ENCODE data around the gene PMVK.

Gene PMVK

DNA sequence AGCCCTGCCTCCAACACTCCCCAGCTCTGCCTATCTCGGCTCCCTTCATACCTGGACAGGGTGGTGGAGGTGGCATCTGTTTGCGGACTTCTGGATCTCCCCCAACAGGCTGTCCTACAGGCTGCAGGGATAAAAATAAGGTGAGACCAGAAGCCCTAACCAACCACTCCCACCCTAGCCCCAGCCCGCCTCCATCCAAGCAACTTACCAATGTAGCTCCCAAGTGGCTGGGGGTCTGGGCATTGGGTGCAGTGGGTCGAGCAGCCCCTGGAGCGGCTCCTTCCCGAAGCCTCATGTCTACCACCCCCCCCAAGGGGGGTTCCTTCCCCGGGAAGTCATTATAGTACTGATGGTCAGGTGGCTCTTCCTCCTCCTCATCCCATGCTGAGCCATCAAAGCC lies 29.6 kb upstream of the PMVK start:
- no peak for DNase-seq (ENCODE audit: low read depth)

- no peak for DNase-seq (ENCODE audit: low read depth)
Measured at GRCh38 chr1:154964359-154964758, 27.8 kb upstream of the PMVK start.

GRCh38 chr1:154963643-154964042 lies 27.1 kb upstream of the PMVK start:
- no peak for DNase-seq (ENCODE audit: low read depth)

GRCh38 chr1:154962795-154963330 lies 26.3 kb upstream of the PMVK start:
- no peak for DNase-seq (ENCODE audit: low read depth)

- no peak for DNase-seq (ENCODE audit: low read depth)
Measured at GRCh38 chr1:154962156-154962749, 25.7 kb upstream of the PMVK start.

GRCh38 chr1:154961207-154962155 lies 25.0 kb upstream of the PMVK start, which contains the start of gene PYGO2:
TSS of gene PYGO2 (minus strand) at chr1:154961782. CDS start at chr1:154961576, 206 bp downstream.
- DNase-seq (ENCODE audit: low read depth) = peak; percentile 76

DNA sequence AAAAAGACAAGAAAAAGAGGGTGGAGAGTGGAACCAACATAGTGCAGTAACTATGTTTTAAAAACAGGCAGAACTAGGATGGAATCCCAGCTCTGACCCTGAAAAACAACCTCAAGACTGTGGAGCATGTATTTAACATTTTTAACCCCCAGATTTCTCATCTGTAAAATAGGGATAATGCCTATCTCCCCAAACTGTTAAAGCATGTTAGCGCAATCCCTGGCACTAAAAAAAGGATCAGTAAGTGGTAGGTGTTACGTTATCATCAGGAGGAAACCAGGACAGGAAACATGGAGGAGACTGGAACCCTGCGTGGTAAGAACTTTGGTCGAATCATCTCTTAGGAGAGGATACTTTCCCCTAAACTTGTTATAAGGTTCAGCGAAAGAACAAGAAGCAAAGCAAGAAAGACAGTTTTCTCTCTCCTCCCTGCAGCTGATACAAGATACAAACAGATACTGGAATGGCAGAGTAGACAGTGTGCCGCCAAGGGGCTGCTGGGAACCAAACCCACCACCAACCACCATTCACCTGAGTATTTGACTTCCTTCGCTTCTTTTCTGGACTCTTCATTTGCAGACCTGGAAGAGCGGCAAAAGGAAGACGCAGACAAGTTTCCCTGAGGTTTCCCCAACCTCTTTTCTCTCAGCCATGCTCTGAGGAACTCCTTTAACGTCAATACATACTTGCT lies 24.1 kb upstream of the PMVK start:
- no peak for DNase-seq (ENCODE audit: low read depth)

DNA sequence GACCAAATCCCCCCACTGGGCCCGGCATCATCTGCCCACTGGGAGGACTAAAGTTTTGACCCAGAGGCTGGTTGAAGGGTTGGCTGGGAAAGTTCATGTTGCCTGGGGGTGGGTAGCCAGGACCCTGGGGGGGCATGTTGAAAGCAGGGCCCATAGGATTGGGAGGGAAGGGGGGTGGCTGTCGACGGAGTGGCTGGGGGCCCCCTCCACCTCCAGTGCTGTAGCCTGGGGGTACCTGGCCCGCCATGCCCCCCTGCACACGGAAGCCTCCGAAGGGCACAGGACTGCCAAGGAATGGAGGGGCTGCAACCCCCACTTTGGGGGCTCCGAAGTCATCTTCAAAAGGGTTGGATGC lies 22.9 kb upstream of the PMVK start:
- no peak for DNase-seq (ENCODE audit: low read depth)

- DNase-seq (ENCODE audit: low read depth) = no peak
Measured at GRCh38 chr1:154958681-154959425, 22.3 kb upstream of the PMVK start.

GRCh38 chr1:154958036-154958435 lies 21.5 kb upstream of the PMVK start:
- DNase-seq (ENCODE audit: low read depth) = no peak

DNA sequence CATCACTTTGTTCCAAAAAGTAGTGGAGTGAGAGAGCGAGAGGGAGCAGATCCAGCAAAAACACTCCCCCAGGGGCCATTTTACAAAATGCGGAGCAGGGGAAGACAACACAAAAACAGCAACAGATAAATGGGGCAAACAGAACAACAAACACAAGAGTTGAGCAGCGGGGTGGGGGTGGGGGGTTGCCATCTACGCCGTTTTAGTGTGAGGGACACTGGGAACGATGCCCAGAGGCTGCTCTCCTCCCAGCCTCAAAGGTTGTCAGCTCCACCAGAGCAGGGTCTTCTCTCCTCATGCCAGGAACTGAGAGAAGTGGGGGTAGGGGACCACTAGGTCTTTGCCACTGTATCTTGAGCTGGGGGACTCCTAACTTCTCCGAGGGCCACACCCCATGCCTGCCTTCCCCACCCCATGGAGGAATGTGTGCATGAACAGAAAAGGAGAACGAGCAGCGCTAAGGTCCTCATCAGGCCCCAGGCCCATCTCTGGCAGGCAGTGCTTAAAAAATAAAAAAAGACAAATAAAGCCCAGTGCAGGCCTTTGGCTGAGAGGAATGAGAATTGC lies 20.7 kb upstream of the PMVK start:
- DNase-seq (ENCODE audit: low read depth) = no peak

DNA sequence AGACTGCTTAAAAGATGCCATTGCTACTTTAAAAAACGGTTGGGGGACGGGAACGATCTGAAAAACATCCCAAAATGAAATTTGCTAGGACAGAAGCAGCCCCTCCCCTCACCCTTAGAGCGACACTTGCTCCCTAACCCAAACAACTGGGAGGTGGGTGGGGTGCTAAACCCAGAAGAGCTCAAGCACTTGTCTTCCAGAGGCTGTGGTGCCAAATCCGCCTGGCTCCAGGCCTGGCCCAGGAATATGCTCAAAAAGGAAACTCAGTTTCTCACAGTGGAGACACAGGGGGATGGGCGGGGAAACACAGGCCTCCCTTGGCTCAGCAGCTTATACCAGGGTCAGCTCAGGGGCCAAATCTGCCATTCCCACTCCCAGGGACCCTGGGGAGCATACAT lies 20.0 kb upstream of the PMVK start:
- DNase-seq (ENCODE audit: low read depth) = no peak

DNA sequence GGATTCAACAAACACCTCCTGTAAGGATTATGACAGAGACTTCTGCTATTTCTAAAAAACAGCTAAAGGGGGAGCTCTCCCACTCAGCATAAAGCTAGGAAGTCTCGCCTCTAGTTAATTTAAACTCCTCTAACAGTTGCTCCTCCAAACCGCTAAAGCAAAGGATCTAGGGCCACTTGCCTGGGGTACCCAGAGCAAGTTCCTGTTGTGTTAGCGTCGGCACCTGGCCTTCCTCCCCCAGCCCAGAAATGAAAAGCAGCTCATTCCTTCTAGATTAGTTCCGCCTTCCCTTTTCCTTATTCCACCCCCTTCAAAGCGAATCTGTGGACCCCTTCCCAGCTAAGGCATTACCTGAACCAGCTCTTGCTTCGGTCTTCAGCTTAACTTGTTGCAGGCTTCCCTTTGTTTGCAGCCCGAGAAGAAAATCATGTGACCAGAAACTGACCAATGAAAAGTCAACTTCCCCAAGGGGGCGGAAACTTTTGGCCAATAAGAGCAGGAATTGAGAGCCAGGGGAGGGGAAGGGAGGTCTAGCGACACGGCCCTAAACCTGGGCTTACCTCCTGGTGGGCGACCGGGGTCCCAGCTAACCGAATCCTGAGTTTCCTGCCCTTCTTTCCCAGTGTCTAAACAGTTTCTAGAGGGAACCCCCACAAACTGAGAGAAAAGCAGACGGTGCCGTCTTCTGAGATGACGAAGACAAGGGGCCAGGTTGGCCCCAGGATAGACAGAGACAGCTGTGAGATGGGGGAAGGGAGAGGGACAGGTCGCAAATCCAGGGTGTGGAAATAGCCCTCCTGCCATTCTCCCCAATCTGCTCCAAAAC lies 19.4 kb upstream of the PMVK start, which contains the start of gene PBXIP1:
PBXIP1 (minus strand) TSS at position 382 of the 826 bp plus-strand sequence. CDS start 2,378 bp downstream, outside the sequence.
- DNase-seq (ENCODE audit: low read depth) = peak; percentile 47

GRCh38 chr1:154955039-154955717 lies 18.7 kb upstream of the PMVK start:
- peak; percentile 51 for DNase-seq (ENCODE audit: low read depth)

- DNase-seq (ENCODE audit: low read depth) = no peak
Measured at GRCh38 chr1:154954541-154954940, 18.0 kb upstream of the PMVK start.

- DNase-seq (ENCODE audit: low read depth) = no peak
Measured at GRCh38 chr1:154953611-154954038, 17.1 kb upstream of the PMVK start.

DNA sequence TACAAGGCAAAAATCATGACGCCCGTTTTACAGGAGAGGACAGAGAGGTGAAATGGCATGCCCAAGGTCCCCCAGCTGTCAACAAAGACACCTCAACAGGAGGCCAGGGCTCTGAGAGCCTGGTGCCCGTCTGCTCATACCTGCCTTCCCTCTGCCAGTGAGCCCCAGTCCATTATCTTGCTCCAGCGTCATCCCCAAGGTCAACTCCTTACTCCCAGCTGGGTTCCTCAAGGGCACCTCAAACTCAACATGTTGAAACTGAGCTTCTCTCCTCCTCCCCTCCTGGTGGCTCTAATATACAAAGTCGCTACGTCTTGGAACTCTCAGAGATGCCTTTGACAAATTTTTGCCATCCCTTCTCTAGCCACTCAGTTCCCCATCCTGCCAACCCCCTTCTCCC lies 16.1 kb upstream of the PMVK start:
- DNase-seq (ENCODE audit: low read depth) = no peak

DNA sequence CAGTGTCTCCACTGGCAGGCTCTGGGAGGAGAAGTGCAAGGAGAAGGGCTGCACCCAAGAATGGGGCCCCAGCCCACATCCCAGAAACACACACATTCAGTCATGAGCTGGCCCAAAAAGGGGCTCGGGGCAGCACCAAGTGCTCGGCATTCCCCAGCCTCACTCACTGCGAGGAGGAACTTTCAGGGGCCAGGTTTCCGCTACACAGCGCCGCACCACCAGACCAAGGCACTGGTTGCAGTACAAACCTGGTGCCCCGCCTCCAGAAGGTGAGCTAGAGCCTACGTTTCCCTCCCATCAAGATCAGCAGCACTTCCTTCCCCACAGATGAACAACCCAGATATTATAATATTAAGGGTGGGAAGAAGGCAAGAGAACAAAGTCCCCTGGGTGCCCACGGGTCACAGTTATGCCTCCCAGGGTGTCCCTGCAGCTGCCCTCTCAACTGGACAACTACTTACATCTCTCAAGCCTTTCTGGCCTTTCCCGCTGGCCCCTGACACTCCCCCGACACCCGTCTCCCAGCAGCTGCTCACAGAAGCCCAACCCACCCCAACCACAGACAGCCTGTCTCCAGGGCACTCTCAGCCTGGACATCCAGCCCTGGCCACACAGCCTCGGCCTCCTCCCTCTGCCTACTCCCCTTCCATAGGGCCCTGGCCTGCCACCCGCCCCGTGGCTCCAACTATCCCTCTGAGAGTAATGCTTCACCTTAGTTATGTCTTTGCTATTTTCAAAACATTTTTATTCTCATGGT lies 15.6 kb upstream of the PMVK start:
- DNase-seq (ENCODE audit: low read depth) = no peak

GRCh38 chr1:154948079-154948478 lies 11.6 kb upstream of the PMVK start:
- no peak for DNase-seq (ENCODE audit: low read depth)
